ENCODE measurements around the gene LIMA1.

DNA sequence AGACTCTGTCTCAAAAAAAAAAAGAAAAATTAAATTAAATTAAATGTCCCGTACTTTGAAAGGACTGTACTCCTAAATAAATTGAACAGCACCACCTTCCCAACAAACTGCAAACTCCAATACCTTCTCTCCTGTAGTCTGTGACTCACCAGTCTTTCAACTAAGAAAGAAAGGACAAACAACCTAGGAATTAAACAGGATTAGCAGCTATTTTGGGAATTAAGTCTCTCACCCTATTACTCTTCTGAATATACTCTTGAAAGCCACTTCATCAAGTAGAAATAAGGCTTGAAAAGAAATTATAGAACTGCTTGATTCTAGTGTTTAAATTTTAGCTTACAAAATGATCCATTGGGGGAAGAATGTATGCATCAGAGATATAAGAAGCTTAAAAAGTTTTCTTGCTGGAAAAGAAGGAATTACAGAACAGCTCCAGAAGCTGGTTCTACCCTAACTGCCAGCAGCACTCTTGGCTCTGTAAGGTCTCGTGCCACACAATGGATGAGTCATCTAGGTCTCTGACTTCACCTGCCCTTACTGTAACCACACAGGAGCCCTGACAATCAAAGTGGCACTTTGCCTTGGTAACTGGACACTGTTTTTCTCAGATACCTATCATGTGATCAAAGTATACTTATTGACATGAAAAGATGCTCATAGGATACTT lies 59.2 kb downstream of the LIMA1 start:
- no peak for TF ChIP-seq EZH2 (IDR thresholded peaks at IDR 0.05; ENCODE audit: borderline replicate concordance, low read depth, low read length, severe bottlenecking)
- TF ChIP-seq, protein P1, sequence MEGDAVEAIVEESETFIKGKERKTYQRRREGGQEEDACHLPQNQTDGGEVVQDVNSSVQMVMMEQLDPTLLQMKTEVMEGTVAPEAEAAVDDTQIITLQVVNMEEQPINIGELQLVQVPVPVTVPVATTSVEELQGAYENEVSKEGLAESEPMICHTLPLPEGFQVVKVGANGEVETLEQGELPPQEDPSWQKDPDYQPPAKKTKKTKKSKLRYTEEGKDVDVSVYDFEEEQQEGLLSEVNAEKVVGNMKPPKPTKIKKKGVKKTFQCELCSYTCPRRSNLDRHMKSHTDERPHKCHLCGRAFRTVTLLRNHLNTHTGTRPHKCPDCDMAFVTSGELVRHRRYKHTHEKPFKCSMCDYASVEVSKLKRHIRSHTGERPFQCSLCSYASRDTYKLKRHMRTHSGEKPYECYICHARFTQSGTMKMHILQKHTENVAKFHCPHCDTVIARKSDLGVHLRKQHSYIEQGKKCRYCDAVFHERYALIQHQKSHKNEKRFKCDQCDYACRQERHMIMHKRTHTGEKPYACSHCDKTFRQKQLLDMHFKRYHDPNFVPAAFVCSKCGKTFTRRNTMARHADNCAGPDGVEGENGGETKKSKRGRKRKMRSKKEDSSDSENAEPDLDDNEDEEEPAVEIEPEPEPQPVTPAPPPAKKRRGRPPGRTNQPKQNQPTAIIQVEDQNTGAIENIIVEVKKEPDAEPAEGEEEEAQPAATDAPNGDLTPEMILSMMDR (IDR thresholded peaks at IDR 0.05; ENCODE audit: borderline replicate concordance, extremely low read depth, low read length, poor library complexity, severe bottlenecking) = no peak

All from DND-41 (cell line).